HEK293T (cell line): Measurements from ENCODE around the gene TXK.

ENCODE experiments used
- ARNT ChIP-seq: fragments of 450-650 bp; IDR thresholded peaks from 2 replicates; pipeline ENCODE4 v1.6.1; 2017; ENCODE audit warnings: mild to moderate bottlenecking
- BHLHE40 ChIP-seq: fragments of 450-650 bp; IDR thresholded peaks from 2 replicates; pipeline ENCODE4 v1.6.1; 2016; ENCODE audit warnings: mild to moderate bottlenecking, moderate library complexity, borderline replicate concordance
- CTBP1 ChIP-seq: fragments of 450-650 bp; IDR thresholded peaks from 2 replicates; pipeline ENCODE4 v1.6.1; 2016; ENCODE audit warnings: borderline replicate concordance
- ELF4 ChIP-seq: fragments of 450-650 bp; IDR thresholded peaks from 2 replicates; pipeline ENCODE4 v1.6.1; 2017; ENCODE audit warnings: antibody characterized with exemption
- FOXM1 ChIP-seq: fragments of 450-650 bp; IDR thresholded peaks from 2 replicates; pipeline ENCODE4 v1.6.1; 2017; ENCODE audit warnings: mild to moderate bottlenecking, borderline replicate concordance
- HDGF ChIP-seq: fragments of 450-650 bp; IDR thresholded peaks from 2 replicates; pipeline ENCODE4 v1.6.1; 2017; ENCODE audit warnings: antibody characterized with exemption, borderline replicate concordance
- L3MBTL2 ChIP-seq: fragments of 450-650 bp; conservative IDR thresholded peaks from 2 replicates; pipeline ENCODE4 v1.6.1; 2016; ENCODE audit warnings: mild to moderate bottlenecking
- SP1 ChIP-seq: fragments of 450-650 bp; IDR thresholded peaks from 2 replicates; pipeline ENCODE4 v1.6.1; 2017
- SUZ12 ChIP-seq: fragments of 450-650 bp; IDR thresholded peaks from 2 replicates; pipeline ENCODE4 v1.6.1; 2016; ENCODE audit warnings: mild to moderate bottlenecking
- ZNF384 ChIP-seq: fragments of 450-650 bp; IDR thresholded peaks from 2 replicates; pipeline ENCODE4 v1.6.1; 2016
- TF ChIP-seq, protein P1 (sequence below): fragments of 450-650 bp; IDR thresholded peaks from 2 replicates; pipeline ENCODE4 v1.6.1; 2016

DNA sequence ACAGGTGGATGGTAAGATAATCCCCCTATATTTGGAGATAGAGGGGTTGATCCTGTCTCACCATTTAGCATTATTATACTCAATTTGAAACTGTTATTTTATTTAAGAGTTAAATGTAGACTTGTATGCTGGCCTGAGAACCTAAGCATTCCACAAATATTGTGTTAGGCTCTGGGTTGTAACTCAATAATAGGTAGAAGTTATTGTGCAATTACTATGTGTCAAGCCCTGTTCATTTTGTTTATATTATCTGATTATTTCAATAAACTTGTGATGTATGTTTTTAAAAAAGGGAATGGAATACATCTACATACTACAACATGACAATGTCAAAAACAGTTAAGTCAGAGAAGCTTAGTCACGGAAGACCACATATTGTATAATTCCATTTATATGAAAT is 13.6 kb upstream of the TXK start:
- TF ChIP-seq, protein P1, sequence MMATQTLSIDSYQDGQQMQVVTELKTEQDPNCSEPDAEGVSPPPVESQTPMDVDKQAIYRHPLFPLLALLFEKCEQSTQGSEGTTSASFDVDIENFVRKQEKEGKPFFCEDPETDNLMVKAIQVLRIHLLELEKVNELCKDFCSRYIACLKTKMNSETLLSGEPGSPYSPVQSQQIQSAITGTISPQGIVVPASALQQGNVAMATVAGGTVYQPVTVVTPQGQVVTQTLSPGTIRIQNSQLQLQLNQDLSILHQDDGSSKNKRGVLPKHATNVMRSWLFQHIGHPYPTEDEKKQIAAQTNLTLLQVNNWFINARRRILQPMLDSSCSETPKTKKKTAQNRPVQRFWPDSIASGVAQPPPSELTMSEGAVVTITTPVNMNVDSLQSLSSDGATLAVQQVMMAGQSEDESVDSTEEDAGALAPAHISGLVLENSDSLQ: no peak
- TF ChIP-seq SUZ12 (no peak), BHLHE40 (no peak), ZNF384 (no peak), CTBP1 (no peak), SP1 (no peak), ELF4 (no peak), HDGF (no peak), FOXM1 (no peak), L3MBTL2 (no peak), ARNT (no peak)
